Panc1 (cell line): ENCODE results near the gene COPS4.

Experiments used
- CTCF ChIP-seq: fragments of 450-650 bp; IDR thresholded peaks from 2 replicates; pipeline ENCODE4 v1.5.1; 2017; ENCODE audit warnings: mild to moderate bottlenecking
- POLR2AphosphoS5 ChIP-seq: IDR thresholded peaks from 2 replicates; pipeline ENCODE4 v1.6.1; 2012; ENCODE audit warnings: mild to moderate bottlenecking, low read depth, low read length, moderate library complexity

- TF ChIP-seq POLR2AphosphoS5 (no peak), CTCF (no peak)
These were observed 40.5 kb downstream of the COPS4 start for GRCh38 chr4:83075311-83076095.
